Stimulated activated CD8-positive, alpha-beta memory T cell treated with anti-CD3 and anti-CD28 coated beads, Interleukin-7, amount 100 ng/mL, for 4 hours (primary cell): ENCODE data around the gene SLC25A10.

Experiments used
- DNase-seq, 2 donors: peaks; one replicate each; pipeline ENCODE4 v3.0.0-alpha.2; 2020; ENCODE audit warnings: low read depth in 2 of 2

SLC25A10 gene

GRCh38 chr17:81687770-81688541 lies 24.1 kb upstream of the SLC25A10 start:
- DNase-seq, result no peak

DNA sequence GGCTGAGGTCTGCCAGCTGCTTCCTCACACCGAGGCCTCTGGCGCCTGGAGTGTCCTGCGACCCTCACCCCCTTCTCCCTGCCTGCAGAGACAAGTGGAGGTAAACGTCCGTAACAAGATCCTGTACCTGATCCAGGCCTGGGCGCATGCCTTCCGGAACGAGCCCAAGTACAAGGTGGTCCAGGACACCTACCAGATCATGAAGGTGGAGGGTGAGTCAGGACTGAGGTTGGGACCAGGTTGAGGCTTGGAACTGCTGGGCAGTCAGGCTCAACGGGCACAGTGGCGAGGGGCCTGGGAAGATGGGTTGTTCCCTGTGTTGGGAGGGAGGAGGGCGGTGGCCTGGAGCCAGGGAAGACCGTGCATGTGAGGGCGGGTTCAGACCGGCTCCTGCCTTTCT lies 23.5 kb upstream of the SLC25A10 start:
- no peak for DNase-seq

- DNase-seq, result no peak
Measured at GRCh38 chr17:81690066-81690465, 22.0 kb upstream of the SLC25A10 start.

DNA sequence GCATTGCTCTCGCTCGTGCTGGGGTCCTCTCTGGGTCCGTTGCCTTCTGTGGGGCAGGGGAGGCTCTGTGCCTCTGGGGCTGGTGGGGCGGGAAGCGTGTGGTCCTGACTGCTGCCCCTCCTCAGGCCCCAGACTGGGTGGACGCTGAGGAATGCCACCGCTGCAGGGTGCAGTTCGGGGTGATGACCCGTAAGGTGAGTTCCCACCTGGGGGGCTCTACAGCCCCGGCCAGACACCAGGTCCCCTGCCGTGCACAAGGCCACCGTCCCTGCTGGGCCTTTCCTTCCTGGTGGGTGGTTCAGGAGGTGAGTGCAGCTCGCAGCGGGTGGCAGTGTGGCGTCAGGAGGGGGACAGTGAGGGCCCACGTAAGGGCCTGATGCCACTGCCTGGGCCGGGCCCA lies 21.5 kb upstream of the SLC25A10 start:
- no peak for DNase-seq

- DNase-seq, result no peak
Measured at GRCh38 chr17:81691196-81691595, 20.9 kb upstream of the SLC25A10 start.

DNA sequence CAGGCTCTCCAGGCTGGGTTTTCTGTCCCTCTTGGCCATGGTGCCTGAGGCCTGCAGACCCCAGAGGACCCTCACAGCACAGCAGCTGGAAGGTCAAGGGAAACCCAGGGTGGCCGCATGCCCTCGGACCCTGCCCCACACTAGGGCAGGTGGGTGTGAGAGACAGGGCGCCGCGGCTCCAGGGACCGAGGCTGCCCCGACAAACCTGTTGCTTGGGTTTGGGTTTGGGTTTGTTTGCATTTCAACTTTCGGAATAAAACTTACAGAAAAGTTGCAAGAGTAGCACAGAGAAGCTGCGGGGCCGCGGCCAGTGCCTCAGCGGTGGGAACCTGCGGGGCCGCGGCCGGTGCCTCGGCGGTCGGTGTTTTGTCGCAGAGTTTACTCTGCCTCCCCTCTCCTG lies 20.5 kb upstream of the SLC25A10 start:
- no peak for DNase-seq

DNA sequence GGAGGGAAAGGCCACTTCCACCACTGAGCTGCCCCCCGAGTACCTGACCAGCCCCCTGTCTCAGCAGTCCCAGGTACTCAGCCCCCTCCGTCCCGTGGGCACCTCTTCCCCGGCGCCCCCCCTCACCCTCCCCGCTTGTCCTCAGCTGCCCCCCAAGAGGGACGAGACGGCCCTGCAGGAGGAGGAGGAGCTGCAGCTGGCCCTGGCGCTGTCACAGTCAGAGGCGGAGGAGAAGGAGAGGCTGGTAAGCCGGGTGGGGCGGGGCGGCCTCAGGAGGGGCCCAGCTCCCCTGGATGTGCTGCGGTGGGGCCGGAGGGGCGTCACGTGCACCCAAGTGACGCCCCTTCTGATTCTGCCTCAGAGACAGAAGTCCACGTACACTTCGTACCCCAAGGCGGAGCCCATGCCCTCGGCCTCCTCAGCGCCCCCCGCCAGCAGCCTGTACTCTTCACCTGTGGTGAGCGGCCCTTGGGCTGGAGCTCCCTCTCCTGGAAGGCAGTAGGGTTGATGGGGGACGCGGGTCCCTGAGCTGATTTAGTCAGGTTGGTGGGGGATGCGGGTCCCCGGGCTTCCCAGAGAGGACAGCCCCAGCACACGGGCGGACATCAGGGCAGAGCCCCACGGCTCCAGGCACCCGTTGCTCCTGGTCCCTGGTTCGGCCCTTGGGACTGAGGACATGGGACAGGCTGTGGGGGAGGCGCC lies 18.4 kb upstream of the SLC25A10 start:
- no peak for DNase-seq

GRCh38 chr17:81694810-81695209 lies 17.3 kb upstream of the SLC25A10 start:
- DNase-seq, result no peak

DNA sequence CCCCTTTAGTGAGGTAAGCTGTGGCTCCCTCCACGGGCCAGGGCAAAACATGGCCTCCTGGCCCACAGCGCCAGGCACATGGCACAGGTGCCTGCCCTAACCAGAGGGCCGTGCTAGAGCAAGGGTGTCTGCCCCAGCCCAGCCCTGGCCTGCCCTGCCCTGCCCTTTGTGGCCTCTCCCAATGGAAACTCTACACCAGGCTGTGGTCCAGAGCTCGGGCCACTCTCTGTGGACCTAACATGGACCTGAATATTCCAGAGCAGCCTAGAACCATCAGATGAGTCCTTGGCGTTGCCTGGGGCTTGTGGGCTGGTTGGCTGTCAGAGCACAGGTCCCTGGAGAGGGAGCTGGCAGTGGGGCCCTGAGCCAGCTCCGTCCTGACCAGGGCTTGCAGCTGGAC lies 16.9 kb upstream of the SLC25A10 start:
- no peak for DNase-seq

DNA sequence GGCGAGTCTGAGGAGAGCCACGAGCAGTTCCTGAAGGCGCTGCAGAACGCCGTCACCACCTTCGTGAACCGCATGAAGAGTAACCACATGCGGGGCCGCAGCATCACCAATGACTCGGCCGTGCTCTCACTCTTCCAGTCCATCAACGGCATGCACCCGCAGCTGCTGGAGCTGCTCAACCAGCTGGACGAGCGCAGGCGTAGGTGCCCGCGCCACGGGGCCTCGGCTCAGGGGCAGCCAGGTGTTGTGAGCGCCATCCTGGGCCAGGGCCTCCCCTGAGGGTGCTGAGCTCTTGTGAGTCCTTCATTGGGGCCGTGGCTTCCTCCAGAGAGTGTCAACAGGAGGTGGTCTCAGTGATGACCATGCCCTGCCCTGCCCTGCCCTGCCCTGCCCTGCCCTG lies 16.3 kb upstream of the SLC25A10 start:
- no peak for DNase-seq

DNA sequence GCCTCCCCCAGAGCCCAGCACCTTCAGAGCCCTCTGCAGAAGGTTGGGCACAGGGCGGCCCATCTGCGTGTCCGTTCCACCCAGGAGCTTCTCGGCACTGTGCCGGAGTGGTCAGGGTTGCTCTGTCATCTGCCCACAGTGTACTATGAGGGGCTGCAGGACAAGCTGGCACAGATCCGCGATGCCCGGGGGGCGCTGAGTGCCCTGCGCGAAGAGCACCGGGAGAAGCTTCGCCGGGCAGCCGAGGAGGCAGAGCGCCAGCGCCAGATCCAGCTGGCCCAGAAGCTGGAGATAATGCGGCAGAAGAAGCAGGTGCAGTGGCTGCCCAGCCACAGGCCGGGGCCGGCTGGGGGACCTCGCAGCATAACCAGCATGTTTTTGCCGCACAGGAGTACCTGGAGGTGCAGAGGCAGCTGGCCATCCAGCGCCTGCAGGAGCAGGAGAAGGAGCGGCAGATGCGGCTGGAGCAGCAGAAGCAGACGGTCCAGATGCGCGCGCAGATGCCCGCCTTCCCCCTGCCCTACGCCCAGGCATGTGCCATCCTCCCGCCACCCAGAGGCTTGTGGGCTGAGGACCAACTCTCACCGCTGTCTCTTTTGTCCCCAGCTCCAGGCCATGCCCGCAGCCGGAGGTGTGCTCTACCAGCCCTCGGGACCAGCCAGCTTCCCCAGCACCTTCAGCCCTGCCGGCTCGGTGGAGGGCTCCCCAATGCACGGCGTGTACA lies 15.7 kb upstream of the SLC25A10 start:
- DNase-seq, result no peak

GRCh38 chr17:81697261-81698044 lies 14.6 kb upstream of the SLC25A10 start:
- DNase-seq, result no peak

DNA sequence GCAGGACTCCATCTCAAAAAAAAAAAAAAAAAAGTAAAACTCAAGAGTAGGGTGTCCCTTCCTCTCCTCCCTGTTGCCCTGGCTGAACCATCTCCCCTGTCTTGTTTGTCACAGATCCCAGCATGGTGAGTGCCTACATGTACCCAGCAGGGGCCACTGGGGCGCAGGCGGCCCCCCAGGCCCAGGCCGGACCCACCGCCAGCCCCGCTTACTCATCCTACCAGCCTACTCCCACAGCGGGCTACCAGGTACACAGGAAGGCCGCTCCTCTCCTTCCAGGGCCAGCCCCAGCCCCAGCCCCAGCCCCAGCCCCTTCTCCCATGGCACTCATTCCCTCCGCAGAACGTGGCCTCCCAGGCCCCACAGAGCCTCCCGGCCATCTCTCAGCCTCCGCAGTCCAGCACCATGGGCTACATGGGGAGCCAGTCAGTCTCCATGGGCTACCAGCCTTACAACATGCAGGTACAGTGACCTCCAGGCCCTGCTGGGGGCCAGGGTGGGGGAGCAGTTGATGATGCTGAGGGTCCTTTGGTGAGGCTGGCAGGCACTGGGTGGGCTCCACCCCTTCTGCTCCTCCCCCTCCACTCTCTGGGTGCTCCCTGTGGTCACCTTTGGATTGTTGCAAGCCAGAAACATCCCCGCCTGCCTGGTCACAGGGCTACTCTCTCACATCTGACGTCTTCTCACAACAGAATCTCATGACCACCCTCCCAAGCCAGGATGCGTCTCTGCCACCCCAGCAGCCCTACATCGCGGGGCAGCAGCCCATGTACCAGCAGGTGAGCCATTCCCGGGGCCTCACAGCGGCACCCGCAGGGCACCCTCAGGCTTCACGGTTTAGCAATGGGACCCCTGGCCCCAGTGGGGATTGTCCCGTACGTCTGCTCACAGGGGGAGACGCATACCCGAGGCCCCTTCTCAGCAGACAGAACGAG lies 11.5 kb upstream of the SLC25A10 start:
- DNase-seq, result no peak

- no peak for DNase-seq
Measured at GRCh38 chr17:81701288-81702071, 10.6 kb upstream of the SLC25A10 start.

DNA sequence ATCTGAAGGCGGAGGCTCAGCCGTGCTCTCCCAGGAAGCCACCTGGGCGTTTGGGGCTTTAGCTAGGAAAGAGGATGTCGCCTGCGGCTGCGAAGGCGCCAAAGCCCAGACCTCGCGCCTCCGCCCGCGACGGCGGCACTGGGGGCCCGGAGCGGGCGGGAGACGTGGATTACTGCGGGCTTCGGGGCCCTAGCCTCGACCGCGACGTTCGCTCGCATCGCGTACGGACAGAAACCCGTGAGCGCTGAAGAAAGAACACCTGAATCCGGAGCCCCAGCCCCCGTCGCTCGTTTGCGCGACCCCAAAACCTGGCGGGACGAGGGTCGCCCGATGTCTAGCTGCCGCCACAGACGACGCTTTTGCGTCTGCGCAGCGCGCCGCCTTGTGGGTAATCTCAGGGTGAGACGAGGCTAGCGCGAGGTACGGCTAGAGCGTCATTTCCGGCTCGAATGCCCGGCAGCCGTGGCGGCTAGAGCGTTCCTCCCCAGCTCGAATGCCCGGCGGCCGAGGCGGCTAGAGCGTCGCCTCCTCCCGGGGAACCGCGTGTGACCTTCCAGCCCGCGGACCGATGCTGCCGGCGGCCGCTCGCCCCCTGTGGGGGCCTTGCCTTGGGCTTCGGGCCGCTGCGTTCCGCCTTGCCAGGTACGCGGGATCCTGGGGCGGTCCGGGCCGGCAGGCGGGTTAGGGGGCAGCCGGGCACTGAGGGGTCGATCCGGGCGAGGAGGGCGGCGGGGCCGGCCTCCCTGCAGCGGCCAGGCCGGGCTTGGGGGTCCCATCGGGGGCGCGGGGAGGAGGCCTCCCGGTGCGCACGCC lies 8.9 kb upstream of the SLC25A10 start, which contains the start of gene MRPL12:
Gene MRPL12, plus strand, starts transcription at position 434 of the 813 bp plus-strand sequence. Its CDS starts 135 bp downstream, at position 569.
- peak; percentile 78 to 88 for DNase-seq

DNA sequence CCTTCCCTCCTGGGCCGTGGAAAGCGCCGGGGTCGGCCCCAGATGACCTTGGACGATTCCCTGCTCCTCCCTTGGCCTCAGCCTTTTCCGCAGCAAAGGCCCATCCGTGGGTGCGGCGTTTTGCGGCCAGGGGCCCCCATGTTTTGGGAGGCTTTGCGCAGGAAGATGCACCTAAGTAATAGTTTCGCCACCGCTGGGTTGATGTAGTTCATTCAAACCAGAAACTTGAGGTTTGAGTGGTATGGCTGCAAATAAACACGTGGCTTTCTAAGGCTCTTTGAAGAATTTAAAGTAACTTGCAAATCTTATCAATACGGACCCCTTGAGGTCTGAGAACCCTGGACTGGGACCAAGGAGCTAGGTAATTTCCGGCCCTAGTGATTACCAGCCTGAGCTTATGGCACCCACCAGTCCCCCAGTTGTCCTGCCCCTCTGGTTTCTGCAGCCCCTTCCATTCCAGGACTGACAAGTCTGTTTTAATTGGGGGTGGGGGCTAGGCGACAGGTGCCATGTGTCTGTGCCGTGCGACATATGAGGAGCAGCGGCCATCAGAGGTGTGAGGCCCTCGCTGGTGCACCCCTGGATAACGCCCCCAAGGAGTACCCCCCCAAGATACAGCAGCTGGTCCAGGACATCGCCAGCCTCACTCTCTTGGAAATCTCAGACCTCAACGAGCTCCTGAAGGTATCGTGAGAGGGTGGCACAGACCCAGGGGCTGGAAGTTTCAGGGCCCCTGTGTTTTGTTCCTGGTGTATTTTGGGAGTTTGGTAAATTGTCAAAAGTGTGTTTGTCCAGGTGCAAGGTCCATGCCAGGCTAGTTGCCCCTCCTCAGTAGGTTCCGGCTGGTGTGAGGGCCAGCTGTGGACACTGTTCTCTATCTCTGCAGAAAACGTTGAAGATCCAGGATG lies 8.1 kb upstream of the SLC25A10 start:
- no peak for DNase-seq

DNA sequence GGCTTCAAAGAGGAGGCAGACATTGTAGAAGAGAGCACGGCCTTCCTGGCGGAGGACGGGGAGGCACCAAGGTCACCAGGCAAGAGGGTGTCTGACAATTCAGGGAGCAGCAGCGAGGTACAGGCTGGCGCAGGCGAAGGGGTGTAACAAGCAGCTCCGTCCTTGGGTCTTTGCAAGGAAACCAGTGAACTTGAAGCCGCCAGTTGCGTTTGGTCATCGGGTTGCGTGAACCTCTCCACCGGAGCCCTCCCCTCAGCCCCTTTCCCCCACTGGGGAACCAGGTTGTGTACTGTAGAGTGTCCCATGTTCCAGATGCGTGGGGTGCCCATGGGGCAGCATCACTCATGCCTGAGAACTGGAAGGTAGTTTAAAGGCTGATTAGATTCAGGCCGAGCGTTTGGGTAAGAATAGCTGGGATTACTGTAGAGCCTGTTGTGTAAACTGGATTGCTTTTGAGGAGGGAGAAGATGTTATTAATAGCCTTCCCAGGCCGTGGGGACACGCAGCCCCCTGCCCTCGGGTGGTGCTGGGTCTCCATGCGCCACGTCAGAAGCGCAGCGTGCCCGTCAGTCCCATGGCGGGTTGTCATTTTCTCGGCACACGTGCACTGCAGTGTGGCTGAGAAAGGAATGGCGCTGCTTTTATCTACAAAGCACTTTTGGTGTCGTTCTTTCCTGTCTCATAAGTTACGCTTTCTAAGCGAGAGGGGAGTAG lies 6.4 kb upstream of the SLC25A10 start:
- DNase-seq, result no peak
